HG03196 (cell line): ENCODE measurements around the gene TASL.
"Not testable (repeated sequence)": the region's sequence is repeated elsewhere in the genome, so short reads cannot be mapped to it uniquely, and the experiment has no call there.

ENCODE experiments used
- ATAC-seq: cut with Tn5 transposase; IDR thresholded peaks from one replicate; pipeline ENCODE4 v1.9.1; 2021; ENCODE audit not compliant: unreplicated experiment

The TASL gene, protein sequence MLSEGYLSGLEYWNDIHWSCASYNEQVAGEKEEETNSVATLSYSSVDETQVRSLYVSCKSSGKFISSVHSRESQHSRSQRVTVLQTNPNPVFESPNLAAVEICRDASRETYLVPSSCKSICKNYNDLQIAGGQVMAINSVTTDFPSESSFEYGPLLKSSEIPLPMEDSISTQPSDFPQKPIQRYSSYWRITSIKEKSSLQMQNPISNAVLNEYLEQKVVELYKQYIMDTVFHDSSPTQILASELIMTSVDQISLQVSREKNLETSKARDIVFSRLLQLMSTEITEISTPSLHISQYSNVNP

DNA sequence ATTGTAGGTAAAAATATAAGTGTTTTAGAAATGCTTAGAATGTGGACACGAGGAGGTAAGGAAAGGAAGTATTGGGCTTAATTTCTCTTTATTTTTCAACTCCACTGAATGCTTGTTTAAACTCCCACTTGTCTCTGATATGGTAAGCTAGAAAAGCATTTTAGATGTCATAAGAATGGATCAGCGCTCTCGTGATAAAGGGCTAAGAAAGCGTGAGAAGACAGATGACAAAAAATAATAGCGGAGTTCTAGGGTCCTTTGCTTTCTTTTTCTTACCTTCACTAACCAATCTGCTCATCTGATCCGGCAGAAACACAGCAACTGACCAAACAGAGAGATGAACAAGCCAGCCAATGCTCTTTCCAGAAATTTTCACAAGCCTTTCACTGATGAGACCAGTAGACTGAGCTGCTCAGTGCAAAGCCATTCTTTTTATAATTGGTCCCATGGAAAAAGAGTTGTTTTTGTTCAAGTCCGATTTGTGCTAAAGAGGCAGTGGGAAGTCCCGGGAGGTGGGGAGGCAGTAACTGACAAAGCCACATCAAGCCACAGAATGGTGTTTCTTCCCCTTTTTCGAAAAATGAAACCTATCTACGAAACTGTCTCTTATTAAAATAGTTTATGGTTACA, at the start of gene TASL:
TASL (minus strand) TSS at position 405 of the 630 bp plus-strand sequence. CDS start 17,411 bp downstream, outside the sequence.
- ATAC-seq, result peak; percentile 90

DNA sequence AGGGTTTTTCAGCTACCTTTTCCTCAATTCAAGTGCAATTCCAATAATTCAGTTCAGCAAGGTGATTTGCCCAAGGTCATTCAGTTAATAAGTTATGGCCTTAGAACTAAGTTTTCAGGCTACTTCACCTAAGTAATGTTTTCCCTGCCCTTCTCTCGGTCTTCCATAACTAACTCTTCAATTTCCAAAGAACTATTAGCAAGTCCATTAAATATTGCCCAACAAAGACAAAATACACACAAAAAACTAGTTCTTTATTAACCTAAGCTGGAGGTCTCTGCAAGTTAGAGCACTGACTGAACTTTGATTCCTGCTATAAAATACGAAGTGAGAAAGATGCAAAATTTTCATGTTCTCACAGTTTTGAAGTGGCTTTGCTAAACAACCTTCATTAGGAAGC, 48.8 kb upstream of the TASL start:
- no peak for ATAC-seq

DNA sequence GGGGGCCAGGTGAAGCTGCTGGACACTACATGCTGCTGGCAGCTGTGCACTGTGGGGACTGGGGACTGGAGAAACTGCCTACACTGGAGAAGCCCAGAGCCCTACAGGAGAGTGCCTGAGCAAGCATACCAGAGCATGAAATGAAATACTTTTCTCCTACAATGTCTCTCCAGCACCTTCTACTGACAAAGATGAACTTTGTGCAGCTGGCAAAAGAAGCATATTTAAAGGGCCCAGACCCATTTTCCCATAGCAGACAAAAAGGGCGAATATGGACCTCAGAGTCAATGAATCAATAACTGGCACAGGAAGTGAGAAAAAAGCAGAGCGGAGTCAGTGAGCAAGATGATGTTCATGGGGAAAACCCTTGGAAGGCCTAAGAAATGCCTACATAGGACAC, 44.8 kb upstream of the TASL start:
- no peak for ATAC-seq

DNA sequence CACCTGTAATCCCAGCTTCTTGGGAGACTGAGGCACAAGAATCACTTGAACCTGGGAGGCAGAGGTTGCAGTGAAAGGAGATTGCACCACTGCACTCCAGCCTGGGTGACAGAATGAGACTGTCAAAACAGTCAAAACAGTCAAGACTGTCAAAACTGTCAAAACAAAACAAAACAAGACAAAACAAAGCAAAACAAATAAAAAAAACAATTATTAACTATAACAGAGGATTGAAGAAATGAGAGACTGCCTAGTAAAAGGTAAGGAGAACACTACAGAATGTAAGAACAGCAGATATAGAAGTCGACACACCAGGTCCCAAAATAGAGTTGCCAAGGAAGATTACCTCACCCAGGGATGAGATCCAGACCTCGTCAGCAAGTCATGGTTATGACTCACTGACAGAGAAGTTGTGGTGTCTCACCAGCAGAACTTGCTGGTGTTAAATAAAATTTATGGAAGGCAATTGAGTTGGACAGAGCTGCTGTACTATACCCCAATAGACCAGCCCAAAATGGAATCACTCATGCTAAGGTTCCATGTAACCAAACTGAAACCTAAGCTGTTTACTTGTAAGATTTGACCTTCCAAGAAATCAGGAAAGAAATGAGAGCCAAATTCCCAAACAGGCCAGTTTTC, 43.5 kb upstream of the TASL start:
- no peak for ATAC-seq

DNA sequence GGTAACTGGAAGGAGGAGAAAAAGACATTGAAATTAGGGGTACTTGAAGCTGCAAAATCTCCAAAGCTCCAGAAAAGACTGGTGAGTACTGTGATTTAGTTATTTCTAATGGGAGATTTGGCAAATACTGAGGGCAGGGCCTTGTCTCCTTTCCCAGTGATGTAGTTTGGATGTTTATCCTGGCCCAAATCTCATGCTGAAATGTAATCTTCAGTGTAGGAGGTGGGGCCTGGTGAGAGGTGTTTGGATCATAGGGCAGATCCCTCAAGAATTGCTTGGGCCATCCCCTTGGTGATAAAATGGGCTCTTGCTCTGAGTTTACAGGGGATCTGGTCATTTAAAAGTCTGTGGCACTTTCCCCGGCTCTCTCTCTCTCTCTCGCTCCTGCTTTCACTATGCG, 42.6 kb upstream of the TASL start:
- ATAC-seq, result no peak

DNA sequence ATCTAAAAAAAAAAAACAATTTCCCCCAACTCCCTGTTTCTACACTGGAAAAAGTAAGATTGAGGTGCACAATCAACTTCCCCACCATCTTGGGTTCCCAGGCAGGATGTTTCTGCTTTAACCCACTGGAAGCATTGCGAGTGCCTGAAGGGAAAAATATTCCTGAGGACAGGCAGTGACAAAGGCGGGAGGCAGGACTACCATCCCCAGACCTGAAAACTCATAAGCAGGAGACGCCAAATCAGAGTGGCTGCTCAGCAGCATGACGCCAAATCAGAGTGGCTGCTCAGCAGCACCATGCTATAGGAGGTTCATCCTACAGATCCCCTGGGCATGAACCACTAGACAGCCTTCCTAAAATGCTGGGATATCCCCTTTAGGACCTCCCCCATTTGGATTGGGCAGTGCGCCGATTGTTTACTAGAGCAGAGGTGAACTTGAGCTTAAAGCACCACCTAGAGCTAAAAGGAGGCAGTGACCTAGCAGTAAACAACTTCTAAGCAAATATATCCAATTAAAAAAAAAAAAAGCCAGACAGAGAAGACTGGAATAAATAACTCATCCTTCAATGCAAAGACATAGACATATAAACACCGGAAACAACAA, 40.7 kb upstream of the TASL start:
- no peak for ATAC-seq

DNA sequence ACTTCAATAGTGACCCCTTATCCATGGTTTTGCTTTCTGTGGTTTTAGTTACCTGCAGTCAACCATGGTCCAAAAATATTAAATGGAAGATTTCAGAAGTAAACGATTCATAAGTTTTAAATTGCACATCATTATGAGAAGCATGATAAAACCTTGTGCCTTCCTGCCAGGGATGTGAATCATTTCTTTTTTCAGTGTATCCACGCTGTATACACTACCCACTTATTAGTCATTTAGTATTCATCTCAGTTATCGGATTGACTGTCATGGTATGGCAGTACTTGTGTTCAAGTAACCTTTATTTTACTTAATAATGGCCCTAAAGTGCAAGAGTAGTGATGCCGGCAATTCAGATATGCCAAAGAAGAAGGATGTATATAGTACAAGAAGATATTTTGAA, 37.7 kb upstream of the TASL start:
- ATAC-seq, result no peak

DNA sequence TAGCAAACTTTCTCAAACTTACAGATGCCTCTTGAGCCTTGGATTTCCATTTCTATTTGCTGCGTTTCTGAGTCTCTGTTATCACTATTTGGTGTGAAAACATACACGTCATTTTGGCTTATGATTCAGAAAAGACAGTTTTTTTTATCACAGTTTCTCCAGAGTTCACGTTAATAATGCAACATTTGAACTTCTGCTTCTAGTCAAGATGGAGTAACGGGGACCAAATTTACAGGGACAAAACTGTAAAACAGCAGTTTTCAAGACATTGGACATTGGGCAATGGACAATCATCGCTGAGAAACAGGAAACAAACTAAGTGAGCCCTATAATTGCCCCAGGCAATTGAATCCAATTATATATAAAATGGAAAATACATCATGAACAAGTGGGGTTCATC, 36.2 kb upstream of the TASL start:
- ATAC-seq, result no peak

DNA sequence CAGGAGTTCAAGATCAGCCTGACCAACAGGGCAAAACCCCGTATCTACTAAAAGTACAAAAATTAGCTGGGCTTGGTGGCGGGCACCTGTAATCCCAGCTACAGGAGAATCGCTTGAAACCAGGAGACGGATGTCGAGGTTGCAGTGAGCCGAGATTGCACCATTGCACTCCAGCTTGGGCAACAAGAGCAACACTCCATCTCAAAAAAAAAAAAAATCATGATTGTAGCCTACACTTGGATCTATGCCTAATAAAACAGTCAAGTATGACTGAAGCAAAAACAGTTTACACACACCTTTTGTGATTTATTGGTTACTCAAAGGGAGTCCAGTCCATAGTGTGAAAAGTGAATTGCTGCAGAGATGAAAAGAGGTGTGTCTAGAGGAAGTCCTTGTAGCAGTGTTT, 34.7 kb upstream of the TASL start:
- no peak for ATAC-seq

DNA sequence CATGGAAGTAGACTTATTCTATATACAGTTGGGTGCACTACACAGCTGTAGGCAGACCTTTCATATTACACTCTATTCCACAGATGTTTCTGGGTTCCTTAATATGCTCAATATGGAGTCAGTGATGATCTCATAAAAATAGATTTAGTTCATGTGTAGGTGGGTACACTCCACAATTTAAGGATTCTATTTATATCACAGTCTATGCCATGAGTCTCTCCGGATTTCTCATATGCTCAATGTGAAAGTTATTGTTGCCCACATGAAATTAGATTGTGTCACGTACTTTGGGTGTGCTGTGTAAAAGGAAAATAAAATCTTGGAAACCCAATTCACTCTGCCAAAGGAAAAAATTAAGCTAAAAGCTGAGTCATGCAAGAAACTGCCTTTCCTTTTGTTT, 32.5 kb upstream of the TASL start:
- ATAC-seq, result no peak

DNA sequence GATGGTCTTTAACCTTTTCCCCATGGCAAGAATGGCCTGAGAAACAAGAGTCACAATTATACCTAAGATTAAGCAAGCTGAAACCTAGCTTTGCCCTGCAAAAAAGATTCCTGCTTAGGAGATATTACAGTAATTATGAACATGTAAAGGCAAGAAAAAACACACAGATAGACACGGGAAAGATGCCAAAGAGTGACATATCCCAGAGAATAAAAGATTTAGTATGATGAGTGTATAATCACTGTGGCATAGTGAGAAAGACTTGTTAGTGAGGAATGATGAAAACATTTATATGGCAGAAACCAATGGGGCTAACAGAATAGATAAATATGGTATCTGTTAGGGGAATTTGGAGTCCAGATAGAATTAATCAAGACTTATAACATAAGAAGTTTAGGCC, 29.6 kb upstream of the TASL start:
- no peak for ATAC-seq

DNA sequence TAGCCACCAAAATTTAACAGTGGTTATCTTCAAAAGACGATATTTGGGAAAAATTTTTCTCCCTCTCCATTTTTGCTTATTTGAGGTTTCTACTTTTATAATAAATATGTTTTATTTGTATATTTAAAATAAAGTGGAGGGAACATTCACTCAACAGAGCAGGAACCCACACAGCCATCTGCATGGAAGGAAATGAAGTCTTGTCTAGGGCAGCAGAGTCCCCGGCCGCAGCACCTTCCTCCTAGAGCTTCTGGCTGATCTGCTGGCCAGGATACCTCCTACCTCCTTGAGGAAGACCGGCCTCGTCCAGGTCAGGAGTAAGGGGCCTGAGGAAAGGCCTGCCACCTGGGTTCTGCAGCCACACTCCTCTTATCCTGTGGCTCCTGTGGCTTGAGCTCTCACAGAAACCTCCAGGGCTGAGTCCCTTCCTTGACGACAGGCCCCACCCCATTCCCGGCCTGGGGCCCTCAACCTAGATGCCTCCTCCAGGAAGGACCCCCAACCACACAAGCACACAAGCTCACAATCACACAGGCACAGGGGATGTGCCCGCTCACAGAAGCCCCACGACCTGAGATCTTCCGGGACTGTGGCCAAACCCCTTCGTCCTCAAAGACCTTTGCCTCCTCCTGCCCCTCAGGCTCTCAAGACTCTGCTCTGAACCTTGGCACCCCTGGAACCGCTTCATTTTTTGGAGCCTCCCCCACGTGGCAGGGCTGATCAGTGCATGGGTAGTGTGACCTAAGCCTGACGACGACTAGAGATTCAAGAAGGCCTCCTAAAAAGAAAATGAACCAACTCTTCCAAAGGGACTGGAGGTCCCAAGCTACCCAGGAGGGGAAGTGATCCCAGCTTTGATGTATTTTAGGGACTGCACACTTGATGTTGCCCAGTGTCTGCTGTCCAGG, 23.0 kb upstream of the TASL start:
- ATAC-seq, result not testable (repeated sequence)

DNA sequence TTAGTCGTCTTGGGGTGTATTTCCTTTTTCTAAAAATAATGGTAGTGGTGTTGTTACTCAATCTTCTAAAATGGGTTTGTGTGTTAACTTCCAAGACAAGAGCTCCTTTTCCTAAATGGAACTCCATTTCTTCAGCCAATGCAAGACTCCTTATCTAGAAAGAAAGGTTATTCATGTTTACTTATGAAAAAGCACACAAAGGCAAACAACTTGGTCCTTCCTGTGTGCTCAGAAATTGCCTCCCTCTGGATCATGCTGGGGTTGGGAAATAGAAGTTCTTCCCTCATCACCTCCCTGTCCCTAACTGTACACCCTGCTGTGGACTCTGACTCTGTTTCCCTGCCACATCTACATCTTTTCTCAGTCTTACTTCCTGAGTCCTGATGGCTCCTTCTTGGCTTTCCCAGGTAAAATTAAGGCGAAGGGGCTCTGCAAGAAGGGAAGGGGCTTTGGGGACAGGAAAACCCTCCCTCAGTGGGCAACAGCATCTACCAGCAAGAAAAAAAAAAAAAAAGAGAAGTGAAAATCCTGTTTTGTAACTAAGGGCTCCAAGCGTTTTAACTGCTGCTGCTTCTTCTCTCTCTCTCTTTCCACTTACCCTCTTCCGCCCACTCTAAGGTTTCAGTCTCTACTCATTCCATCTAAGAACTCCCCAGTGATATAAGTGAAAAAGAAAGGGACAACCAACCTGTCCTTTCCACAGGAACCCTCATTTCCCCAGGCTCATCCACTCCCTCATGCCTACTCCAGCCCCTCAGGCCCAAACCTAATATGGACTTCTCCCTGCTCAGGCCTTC, 19.8 kb upstream of the TASL start:
- no peak for ATAC-seq

DNA sequence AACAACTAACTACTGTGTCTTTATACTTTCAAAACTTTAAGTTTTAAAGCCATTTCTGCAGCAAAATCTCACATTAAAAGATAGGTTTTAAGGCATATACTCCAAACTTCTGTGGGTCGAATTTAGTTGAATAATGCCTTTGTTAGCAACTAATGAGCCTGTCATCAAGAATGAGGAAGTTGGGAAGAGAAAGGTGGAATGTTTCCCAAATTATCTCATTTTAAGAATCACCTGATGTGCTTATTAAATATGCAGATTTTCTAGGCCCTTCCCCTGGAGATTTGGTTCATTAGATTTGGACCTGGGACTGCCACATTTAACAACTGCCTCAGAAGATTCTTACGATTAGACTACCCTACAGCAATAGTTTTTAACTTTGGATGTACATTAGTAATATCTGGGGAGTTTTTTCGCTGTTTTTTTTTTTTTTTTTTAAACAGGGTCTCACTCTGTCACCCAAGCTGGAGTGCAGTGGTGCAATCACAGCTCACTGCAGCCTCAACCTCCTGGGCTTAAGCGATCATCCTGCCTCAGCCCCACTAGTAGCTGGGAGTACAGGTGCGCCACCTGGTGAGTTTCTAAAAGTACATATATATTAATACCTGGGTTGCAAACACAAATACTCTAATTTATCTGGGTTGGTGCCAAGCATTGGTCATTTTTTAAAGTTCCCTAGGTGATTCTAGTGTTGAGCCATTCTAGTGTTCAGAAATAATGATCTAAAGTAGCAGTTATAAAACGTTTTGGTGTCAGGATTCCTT, 16.1 kb upstream of the TASL start:
- no peak for ATAC-seq

DNA sequence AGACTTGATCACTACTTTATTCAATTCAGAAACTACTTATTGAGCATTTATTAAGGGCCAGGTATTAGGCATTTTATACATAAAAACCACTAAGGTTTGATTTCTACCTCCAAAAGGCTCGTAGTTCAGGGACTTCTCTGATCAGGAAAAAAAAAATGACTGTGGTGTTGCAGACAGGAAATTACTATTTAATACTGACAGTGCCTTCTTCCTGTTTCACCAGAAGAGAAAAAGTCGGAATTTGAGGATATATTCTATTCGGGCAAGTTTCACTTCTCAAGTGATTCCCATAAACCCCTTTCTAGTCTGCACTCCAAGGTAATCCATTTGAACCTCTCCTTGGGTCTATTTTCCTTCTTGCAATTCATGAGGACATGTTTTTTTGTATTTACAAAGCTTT, 15.3 kb upstream of the TASL start:
- ATAC-seq, result no peak

DNA sequence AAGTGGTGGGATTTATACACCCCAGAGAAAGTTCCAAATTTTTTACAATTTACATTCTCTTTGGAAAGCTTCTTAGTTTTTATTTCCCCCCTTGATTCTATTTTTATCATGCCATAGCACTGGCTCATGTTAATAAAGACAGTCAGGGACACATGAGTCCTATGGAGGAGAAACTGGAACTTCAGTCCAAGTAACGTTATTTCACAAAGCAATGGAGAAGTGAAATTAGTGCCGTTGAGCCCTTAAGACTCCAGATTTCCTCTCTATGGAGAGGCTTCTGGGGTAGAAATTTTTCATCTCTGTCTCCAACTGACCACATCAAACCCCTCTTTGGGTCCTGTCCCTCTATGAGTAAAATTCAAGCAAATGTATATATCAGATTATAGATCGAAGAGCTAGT, 12.8 kb upstream of the TASL start:
- ATAC-seq, result no peak

DNA sequence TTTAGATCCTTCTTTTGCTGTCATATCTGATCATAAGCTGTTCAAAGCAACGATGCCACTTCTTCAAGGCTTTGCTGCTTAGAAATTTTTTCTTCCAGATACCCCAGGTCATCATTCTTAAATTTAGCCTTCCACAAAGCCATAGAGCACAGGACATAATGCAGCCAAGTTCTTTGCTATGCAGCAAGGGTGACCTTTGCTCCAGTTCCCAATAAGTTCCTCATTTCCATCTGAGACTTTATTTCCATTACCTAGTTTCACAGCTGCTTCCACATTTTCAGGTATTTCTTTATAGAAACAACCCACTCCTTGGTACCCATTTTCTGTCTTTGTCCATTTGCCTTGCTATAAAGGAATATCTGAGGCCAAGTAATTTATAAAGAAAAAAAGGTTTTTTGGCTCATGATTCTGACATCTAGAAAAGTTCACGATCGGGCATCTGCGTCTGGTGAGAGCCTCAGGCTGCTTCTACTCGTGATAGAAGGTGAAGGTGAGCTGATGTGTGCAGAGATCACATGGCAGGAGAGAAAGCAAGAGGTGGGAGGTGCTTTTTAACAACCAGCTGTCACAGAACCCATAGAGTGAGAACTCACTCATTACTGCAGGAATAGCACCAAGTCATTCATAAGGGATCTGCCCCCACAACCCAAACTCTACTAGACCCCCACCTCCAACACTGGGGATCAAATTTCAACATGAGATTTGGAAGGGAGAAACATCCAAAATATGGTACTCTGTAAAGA, 11.8 kb upstream of the TASL start:
- no peak for ATAC-seq

DNA sequence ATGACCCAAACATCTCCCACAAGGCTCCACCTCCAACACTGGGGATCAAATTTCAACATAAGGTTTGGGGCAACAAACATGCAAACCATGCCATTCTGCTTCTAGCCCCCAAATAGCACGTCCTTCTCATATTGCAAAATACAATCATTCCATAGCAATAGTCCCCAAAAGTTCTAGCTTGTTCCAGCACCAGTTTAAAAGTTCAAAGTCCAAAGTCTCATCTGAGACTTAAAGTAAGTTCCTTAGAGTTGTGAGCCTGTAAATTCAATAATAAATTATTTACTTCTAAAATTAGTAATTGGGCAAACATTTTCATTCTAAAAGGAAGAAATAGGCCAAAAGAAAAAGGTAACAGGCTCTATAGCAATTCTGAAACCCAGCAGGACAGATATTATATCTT, 8.9 kb upstream of the TASL start:
- no peak for ATAC-seq

DNA sequence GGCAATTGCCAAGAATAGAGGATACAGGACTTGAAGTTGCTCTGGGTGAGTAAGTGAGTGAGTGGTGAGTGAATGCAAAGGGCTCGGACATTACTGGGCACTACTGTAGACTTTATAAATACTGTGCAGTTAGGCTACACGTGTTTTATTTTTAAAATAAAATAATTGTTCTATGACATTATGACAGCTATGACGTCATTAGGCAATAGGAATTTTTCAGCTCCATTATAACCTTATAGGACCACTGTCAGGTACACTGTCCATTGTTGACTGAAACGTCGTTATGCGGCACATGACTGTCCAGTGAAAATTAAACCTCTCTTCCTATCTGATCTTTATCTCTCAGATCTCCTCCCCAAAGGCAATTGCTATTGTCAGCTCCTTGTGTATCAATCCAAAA, 5.1 kb upstream of the TASL start:
- ATAC-seq, result no peak
